ENCODE results near the gene PDE8B.

DNA sequence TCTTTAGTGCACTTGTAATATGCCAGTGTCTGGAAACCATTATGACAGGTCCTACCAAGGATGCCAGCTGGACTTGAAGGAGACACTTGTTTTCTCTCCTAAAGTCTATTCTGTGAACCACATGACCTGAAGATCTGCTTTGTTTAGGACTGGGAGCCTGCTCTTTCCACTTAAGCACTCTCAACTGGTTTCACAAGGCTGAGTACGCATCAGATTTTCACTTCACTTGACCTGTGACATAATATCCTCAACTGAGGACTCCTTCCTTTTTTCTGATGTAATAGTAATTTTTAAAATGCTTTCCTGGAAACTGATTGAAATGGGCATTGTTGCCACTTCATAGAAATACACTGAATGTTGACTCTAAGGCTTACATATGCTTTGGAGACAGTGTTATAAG is 52.2 kb downstream of the PDE8B start:
- TF ChIP-seq FOXK2 (IDR thresholded peaks at IDR 0.05), result no peak
- TF ChIP-seq HDGF (IDR thresholded peaks at IDR 0.05; ENCODE audit: borderline replicate concordance), result no peak
- no peak for TF ChIP-seq SUZ12 (IDR thresholded peaks at IDR 0.05)
- TF ChIP-seq TARDBP (IDR thresholded peaks at IDR 0.05), result no peak
- no peak for TF ChIP-seq ARNT (IDR thresholded peaks at IDR 0.05)
- TF ChIP-seq SP1 (IDR thresholded peaks at IDR 0.05), result no peak
- no peak for TF ChIP-seq NFRKB (IDR thresholded peaks at IDR 0.05)
- TF ChIP-seq FOXM1 (IDR thresholded peaks at IDR 0.05; ENCODE audit: borderline replicate concordance), result no peak
